Activated CD4-positive, alpha-beta T cell treated with anti-CD3 and anti-CD28 coated beads for 1 hour (primary cell): Measurements from ENCODE around the gene LONP2.

Source experiments
- DNase-seq: peaks from one replicate; pipeline ENCODE4 v3.0.0-alpha.2; 2020

Gene LONP2

DNA sequence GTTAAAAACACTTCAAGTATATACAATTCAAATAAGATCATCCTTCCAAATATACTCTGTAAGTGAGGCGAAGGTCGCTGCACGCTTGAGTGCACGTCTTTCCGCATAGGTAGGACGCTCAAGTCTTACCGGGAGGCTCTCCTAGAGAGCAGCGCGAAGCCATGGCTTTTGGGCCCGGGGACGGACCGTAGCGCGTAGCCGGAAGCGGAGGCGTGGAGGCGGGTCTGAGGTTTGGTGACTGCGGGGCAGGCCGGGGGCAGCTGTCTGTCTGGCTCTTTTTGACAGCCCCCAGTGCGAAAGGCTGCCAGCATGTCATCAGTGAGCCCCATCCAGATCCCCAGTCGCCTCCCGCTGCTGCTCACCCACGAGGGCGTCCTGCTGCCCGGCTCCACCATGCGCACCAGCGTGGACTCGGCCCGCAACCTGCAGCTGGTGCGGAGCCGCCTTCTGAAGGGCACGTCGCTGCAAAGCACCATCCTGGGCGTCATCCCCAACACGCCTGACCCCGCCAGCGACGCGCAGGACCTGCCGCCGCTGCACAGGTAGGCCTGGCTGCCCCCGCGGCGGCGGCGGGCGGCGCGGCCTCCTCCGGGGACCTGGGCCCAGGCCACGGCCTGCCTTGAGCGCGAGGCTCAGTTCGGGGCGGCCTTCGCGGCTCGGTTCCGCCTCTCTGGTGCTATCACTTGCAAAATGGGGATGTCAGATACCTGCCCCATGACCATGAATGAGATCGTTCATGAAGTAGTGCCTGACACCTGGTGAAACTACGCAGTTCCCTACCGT lies at the start of gene LONP2:
Gene LONP2 (plus strand): TSS at position 221 of the 783 bp plus-strand sequence. CDS start 89 bp downstream, at position 310.
- peak; percentile 84 for DNase-seq

GRCh38 chr16:48194828-48195556 lies 49.1 kb upstream of the LONP2 start:
- DNase-seq: no peak

DNA sequence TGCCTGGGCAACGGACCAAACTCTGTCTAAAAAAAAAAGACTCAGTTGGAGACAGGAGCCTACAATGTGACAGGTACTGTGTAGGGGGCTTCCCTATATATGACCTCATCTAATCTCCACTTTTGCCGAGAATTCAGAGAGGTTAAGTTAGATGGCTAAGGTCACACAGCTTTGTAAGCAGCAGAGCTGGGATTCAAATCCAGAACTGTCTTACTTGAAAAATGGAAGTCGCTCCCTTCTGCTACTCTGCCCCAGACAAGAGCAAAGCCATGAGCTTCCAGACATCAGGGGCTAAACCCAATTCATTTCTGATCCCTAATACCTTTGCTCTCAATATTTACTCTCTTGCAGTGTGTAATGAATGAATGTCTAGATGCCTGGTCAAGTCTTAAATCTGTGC lies 46.8 kb upstream of the LONP2 start:
- no peak for DNase-seq

DNA sequence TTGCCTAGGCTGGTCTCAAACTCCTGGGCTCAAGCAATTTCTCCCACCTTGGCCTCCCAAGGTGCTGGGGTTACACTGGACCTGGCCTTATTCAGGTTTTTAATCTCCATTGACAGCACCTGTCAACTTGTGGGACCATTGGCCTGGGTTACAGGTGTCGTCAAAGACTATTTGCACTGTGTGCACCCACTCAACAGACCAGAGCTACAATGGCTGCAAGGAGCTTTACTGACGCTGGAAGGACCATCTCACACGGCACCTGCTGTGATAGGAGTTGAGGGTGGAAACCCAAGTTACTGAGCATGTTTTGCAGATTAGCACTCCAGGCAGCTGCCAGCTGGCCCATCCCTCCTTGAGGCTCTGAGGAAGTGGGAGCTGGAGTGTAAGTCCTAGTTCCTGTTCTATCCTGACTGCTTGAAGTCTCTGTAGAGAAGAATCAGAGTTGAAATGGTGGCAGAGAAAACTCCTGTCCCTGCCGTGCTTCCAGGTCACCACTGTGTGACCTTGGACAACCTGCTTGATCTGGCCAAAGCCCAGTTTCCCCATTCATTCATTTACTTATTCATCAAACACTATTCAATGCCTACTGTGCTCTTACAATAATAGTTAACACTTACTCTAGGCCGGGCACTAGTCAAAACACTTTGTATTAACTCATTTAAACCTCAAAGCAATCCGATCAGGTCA lies 42.4 kb upstream of the LONP2 start:
- no peak for DNase-seq

DNA sequence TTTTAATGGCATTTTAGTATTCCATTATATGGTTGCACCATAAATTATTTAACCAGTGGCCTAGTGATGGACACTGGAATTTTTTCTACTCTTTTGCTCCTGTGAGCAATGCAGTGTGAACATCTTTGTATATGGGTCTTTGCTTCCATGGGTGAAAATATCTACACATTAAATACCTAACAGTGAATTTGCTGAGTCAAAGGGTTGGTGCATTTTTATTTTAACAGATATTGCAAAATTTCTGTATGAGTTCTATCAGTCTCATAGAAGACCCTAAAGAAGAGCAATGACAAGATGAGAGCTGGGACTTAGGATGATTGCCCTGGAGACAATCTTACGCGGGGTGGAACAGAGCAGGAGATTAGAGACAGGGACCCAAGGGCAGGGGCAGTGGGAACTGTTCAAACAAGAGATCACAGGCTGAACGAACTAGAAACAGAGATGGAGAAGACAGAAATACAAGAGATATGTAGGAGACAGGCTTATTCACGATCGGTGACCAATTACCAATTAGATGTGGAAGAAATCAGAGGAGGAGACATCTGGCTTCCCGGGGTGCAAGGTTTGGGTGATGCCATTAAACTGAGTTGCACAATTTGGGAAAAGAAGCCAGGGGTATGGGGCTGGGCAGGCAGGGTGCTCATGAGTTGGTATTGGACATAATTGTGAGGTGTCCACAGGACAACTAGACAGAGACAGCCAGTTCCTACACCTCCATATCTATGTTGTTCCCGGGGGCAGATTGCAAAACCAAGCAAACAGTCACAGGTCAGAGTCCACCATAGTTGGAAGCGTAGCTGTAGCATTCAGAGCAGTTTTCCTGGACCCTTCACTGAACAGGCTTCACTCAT lies 39.9 kb upstream of the LONP2 start:
- DNase-seq: no peak

DNA sequence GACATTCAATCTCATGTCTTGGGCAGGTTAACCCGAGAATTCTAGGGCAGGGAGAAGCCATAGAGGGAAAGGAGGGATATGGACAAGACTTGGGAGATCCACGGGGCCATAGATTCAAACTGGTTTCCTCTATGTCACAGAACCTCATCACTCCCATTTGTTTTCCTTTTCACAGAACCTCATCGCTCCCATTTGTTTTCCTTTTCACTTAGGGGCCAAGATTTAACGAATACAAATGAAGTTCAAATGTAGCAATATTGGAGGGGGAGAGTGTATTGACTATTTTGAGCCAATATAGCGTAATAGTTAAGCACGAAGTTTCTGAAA lies 39.3 kb upstream of the LONP2 start:
- DNase-seq: no peak

- no peak for DNase-seq
These were observed 37.4 kb upstream of the LONP2 start for GRCh38 chr16:48206594-48207242.

- DNase-seq: no peak
These were observed 33.4 kb upstream of the LONP2 start for GRCh38 chr16:48210747-48211146.

- no peak for DNase-seq
These were observed 32.1 kb upstream of the LONP2 start for GRCh38 chr16:48212033-48212432.

GRCh38 chr16:48215738-48216137 lies 28.4 kb upstream of the LONP2 start:
- no peak for DNase-seq

DNA sequence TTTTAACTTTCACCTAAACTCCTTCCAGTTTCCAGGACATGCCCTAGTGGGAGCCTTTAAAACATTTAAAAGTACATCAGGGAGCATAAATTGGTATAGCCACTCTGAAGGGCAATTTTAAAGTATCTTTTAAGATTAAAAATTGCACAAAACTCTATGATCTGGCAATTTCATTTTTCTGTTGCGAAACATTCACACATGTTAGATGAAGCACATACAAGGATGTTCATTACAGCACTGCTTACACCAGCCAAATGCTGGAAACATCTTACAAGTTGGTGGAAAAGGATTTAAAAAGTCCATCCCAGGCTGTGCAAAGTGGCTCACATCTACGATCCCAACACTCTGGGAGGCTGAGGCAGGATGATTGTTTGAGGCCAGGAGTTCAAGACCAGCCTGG lies 26.4 kb upstream of the LONP2 start:
- no peak for DNase-seq

- no peak for DNase-seq
These were observed 25.6 kb upstream of the LONP2 start for GRCh38 chr16:48218473-48218872.

- DNase-seq: no peak
These were observed 23.2 kb upstream of the LONP2 start for GRCh38 chr16:48220891-48221290.

DNA sequence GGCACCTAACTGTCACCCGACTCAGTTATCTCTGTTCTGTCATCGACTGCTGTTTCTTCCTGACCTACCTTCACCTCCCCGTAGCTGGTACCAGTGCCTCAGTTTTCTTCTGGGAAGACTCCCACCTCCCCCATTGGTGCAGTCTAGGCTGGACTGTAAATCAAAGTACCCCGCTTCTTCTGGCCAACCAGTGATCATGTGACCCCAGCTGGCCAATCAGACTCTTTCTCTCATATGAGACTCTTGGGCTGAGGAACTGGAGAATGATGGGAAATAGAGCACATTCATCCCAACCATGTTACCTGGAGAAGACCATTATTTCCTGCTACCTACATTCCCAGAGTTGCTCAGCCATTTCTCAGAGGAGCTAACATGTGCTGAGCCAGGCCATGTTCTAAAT lies 20.6 kb upstream of the LONP2 start:
- no peak for DNase-seq

GRCh38 chr16:48225456-48225855 lies 18.6 kb upstream of the LONP2 start:
- no peak for DNase-seq

DNA sequence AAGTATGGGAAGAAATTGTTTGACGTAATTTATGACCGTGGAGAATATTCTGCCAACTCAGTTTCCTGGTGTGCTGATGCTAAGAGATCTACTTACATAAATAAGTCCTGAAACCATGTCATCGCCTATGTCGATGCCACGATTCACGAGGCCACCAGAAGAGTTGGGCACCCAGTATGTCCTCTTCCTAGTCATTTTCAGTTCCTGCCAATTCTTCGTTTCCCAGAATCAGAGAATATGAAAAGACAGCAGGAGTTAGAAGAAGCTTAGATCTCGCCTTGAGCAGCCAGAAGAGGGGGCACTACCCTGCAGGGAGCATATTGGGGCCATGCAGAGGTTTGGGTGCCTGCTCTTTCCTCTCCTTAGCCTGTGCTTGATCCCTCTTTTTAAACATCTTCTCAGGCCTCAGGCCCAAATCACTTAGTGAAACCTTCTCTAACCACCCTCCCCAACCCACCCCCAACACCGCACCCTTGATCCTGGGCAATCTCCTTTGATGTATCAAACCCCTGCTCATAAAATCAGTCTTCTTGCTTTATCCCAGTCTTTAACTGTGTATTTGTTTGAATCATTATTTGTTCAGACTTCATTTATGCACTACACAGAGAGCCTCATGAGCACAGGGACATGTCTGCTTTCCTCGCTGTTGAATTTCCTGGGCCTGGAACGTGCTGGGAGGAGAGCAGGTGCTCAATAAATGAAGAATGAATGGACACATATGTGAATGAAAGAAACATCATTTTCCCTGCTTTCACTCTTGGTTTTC lies 12.2 kb upstream of the LONP2 start:
- no peak for DNase-seq

DNA sequence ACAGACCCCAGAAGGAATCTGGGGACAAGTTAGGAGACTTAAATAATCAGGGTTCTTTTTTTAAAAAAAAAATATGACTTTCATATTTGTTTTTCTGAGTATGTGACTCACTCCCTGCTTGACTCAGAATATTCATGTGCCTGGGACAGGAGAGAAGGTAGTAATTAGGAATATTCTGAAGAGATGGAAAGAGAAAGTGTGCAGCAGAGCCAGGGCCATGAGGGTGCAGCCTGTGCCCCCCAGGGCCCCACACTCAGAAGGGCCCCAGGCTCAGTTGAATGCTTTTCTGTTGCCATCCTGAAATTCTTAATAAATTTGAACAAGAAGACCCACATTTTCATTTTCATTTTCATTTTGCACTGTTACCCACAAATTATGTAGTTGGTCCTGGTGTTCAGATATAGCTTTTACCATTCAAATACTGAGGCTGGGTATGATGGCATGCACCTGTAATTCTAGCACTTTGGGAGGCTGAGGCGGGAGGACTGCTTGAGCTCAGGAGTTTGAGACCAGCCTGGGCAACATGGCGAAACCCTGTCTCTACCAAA lies 11.5 kb upstream of the LONP2 start:
- DNase-seq: no peak

DNA sequence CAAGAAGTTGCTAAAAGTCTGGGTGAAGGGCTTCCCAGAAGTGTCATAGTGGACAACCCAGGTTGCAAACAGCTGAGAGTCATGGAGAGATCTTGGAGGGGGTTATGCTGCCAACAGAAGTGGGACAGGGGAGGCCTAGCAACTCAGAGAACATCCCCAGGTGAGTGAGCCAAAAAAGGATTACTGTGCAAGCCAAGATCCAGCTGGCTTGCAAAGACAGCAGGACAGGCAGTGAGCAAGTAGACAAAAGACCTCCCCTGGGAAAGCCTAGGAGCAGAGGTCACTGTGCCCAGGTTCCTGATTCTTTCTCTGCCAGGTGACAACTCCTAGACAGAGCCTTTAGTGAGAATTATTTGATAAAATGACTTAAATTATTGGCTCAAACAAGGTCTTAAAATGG lies 9.5 kb upstream of the LONP2 start:
- no peak for DNase-seq

- DNase-seq: no peak
These were observed 9.0 kb upstream of the LONP2 start for GRCh38 chr16:48235058-48235555.

DNA sequence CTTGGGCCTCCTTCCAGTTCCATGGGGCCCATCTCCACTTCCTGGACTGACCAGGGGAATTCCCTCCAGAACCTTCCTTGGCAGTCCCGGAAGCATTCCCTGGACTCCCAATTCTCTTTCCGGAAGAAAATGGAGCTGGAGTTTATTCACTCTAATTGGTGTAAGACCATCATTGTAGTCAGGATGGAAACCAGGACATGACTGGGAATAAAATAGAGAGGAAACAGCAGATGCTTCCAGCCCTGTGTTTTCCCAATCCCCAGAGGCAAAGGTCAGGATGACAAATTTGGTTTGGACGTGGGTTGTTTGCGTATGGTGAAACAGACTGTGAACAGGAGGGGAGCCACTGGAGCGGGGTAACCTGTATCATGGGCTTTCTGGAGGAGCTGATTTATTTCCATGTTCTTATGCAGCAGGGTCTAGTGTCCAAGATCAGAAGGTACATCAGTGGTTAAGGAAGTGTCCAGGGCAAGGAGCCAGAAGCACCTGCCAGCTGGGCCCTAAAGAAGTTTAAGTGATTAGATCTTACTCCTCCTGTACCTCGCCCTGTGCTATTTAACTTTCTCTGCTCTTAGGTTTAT lies 8.5 kb upstream of the LONP2 start:
- no peak for DNase-seq

- no peak for DNase-seq
These were observed 7.8 kb upstream of the LONP2 start for GRCh38 chr16:48236286-48236685.
